ENCODE measurements around the gene MYH10. TPM values are rescaled to one million over a fixed set of nuclear protein-coding genes. Genes with fewer than 3 reads are reported as not detected.

The MYH10 gene
- polyA plus RNA-seq, 1 donor from 2014 or later = 61.1 TPM

- TF ChIP-seq MXI1 (conservative IDR thresholded peaks at IDR 0.05; ENCODE audit: poor library complexity, severe bottlenecking) = no peak
- Histone ChIP-seq H3F3A (ENCODE audit: insufficient read depth, low read length, poor library complexity, severe bottlenecking) (no peaks in the 10 kb centered on the region), H3K27me3 (ENCODE audit: insufficient read depth, low read depth, low read length) (no peaks in the 10 kb centered on the region), H3K4me2 (ENCODE audit: low read length) (no peak overlapping the region), H3K36me3 (ENCODE audit: insufficient read depth, low read length) (peaks cover 10% of the 10 kb centered on the region), H3K79me2 (replicated peaks; ENCODE audit: insufficient read depth, low read length) (peaks cover 20% of the 10 kb centered on the region), H3K9ac (ENCODE audit: low read length) (no peak overlapping the region), H3K9me2 (ENCODE audit: insufficient read depth, low read length) (no peaks in the 10 kb centered on the region), H3K9me3 (ENCODE audit: low read length) (no peaks in the 10 kb centered on the region), H2AFZ (ENCODE audit: low read depth, low read length) (no peak overlapping the region), H4K20me1 (ENCODE audit: insufficient read depth) (no peaks in the 10 kb centered on the region), H3K4me3 (ENCODE audit: low read length) (no peak overlapping the region), H3K27ac (ENCODE audit: low read length) (no peak overlapping the region)
Observed at GRCh38 chr17:8598913-8599312, 31.6 kb downstream of the MYH10 start.

DNA sequence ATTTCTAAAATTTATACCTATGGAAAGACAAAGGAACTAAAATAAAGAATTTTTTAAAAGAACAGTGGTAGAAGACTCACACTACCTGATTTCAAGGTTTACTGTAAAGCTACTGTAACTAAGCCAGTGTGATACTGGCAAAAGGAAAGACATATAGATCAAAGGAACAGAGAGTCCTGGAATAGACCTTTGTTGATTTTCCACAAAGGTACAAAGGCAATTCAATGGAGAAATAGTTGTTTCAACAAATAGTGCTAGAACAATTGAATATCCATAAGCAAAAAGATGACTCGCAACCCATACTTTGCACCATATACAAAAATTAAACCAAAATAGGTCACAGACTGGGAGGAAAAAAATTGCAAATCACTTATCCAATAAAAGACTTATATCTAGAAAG, 36.7 kb downstream of the MYH10 start:
- H4K20me1 ChIP-seq (ENCODE audit: insufficient read depth) = no peaks in the 10 kb centered on the region
- no peak overlapping the region for H3K9ac ChIP-seq (ENCODE audit: low read length)
- no peak overlapping the region for H2AFZ ChIP-seq (ENCODE audit: low read depth, low read length)
- H3K9me3 ChIP-seq (ENCODE audit: low read length) = no peaks in the 10 kb centered on the region
- H3K36me3 ChIP-seq (ENCODE audit: insufficient read depth, low read length) = peaks cover 4% of the 10 kb centered on the region
- no peak overlapping the region for H3K27ac ChIP-seq (ENCODE audit: low read length)
- peaks cover 36% of the 10 kb centered on the region for H3K79me2 ChIP-seq (replicated peaks; ENCODE audit: insufficient read depth, low read length)
- H3K4me2 ChIP-seq (ENCODE audit: low read length) = no peak overlapping the region
- TF ChIP-seq EZH2 (IDR thresholded peaks at IDR 0.05; ENCODE audit: borderline replicate concordance, insufficient read depth, low read length, poor library complexity, severe bottlenecking) (no peak), TAF1 (IDR thresholded peaks at IDR 0.05; ENCODE audit: low read depth) (no peak), POLR2AphosphoS5 (IDR thresholded peaks at IDR 0.05) (no peak), MXI1 (conservative IDR thresholded peaks at IDR 0.05; ENCODE audit: poor library complexity, severe bottlenecking) (no peak), SMC3 (conservative IDR thresholded peaks at IDR 0.05; ENCODE audit: poor library complexity) (no peak), CTCF (IDR thresholded peaks at IDR 0.05; ENCODE audit: poor library complexity, severe bottlenecking) (no peak), REST (IDR thresholded peaks at IDR 0.05; ENCODE audit: borderline replicate concordance) (no peak), RAD21 (conservative IDR thresholded peaks at IDR 0.05) (no peak), EP300 (conservative IDR thresholded peaks at IDR 0.05; ENCODE audit: poor library complexity, severe bottlenecking) (no peak)
- H3K27me3 ChIP-seq (ENCODE audit: insufficient read depth, low read depth, low read length) = no peaks in the 10 kb centered on the region
- no peaks in the 10 kb centered on the region for H3K9me2 ChIP-seq (ENCODE audit: insufficient read depth, low read length)
- H3K4me3 ChIP-seq (ENCODE audit: low read length) = no peak overlapping the region
- H3F3A ChIP-seq (ENCODE audit: insufficient read depth, low read length, poor library complexity, severe bottlenecking) = no peaks in the 10 kb centered on the region

DNA sequence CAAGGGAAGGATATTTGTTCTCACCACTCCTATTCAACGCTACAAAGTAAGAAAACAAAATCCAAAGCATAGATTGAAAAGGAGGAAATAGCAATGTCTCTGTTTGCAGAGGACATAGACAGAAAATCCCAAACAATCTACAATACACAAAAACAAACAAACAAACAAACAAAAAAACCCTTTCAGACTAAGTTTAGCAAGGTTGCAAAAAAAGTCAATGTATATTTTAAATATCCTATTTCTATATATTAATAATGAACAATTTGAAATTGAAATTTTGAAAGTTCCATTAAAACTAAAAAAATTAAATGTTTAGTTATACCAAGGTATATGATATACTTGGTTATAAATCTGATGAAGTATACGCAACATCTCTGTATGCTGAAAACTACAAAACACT, 37.2 kb downstream of the MYH10 start:
- no peak overlapping the region for H3K9ac ChIP-seq (ENCODE audit: low read length)
- H3K27me3 ChIP-seq (ENCODE audit: insufficient read depth, low read depth, low read length) = no peaks in the 10 kb centered on the region
- no peaks in the 10 kb centered on the region for H3K9me2 ChIP-seq (ENCODE audit: insufficient read depth, low read length)
- H4K20me1 ChIP-seq (ENCODE audit: insufficient read depth) = no peaks in the 10 kb centered on the region
- H3K27ac ChIP-seq (ENCODE audit: low read length) = no peak overlapping the region
- no peaks in the 10 kb centered on the region for H3F3A ChIP-seq (ENCODE audit: insufficient read depth, low read length, poor library complexity, severe bottlenecking)
- H2AFZ ChIP-seq (ENCODE audit: low read depth, low read length) = no peak overlapping the region
- no peaks in the 10 kb centered on the region for H3K9me3 ChIP-seq (ENCODE audit: low read length)
- TF ChIP-seq EP300 (conservative IDR thresholded peaks at IDR 0.05; ENCODE audit: poor library complexity, severe bottlenecking) = no peak
- TF ChIP-seq TAF1 (IDR thresholded peaks at IDR 0.05; ENCODE audit: low read depth) = no peak
- TF ChIP-seq RAD21 (conservative IDR thresholded peaks at IDR 0.05) = no peak
- no peak for TF ChIP-seq MXI1 (conservative IDR thresholded peaks at IDR 0.05; ENCODE audit: poor library complexity, severe bottlenecking)
- no peak for TF ChIP-seq REST (IDR thresholded peaks at IDR 0.05; ENCODE audit: borderline replicate concordance)
- no peak for TF ChIP-seq EZH2 (IDR thresholded peaks at IDR 0.05; ENCODE audit: borderline replicate concordance, insufficient read depth, low read length, poor library complexity, severe bottlenecking)
- no peak for TF ChIP-seq POLR2AphosphoS5 (IDR thresholded peaks at IDR 0.05)
- TF ChIP-seq SMC3 (conservative IDR thresholded peaks at IDR 0.05; ENCODE audit: poor library complexity) = no peak
- TF ChIP-seq CTCF (IDR thresholded peaks at IDR 0.05; ENCODE audit: poor library complexity, severe bottlenecking) = no peak
- H3K79me2 ChIP-seq (replicated peaks; ENCODE audit: insufficient read depth, low read length) = peaks cover 40% of the 10 kb centered on the region
- H3K36me3 ChIP-seq (ENCODE audit: insufficient read depth, low read length) = peaks cover 4% of the 10 kb centered on the region
- no peak overlapping the region for H3K4me3 ChIP-seq (ENCODE audit: low read length)
- H3K4me2 ChIP-seq (ENCODE audit: low read length) = no peak overlapping the region

Measured in neural cell (in vitro differentiated cells).